ENCODE results near the gene ABCA10. TPM values are rescaled to one million over a fixed set of nuclear protein-coding genes. Genes with fewer than 3 reads are reported as not detected.

Gene ABCA10
- total and polyA plus RNA-seq, 2 of the 8 experiments (the other 6 are each of a cell fraction or from before 2014, with no cell fraction given), result not detected

GRCh38 chr17:69117855-69118784, 110.5 kb downstream of the ABCA10 start:
- no peak for FAIRE-seq
- no peak overlapping the region for H2AFZ ChIP-seq (ENCODE audit: low read length)

More at GRCh38 chr17:69117855-69118784, 110.5 kb downstream of the ABCA10 start:
- Histone ChIP-seq H3K36me3 (ENCODE audit: control insufficient read depth in 2 of 4, insufficient read depth in 4 of 4, low read length in 3 of 4) (no peaks in the 10 kb centered on the region), H4K5ac (ENCODE audit: insufficient read length, low read depth, low read length) (no peak overlapping the region), H4K91ac (replicated peaks; ENCODE audit: insufficient read length, low read length) (no peak overlapping the region), H3K23ac (ENCODE audit: insufficient read length) (no peak overlapping the region), H4K8ac (ENCODE audit: extremely low read depth, insufficient read depth, low read length) (no peak overlapping the region), H4K20me1 (replicated peaks in 1 of 2; ENCODE audit: control insufficient read depth in 1 of 2, insufficient read depth in 2 of 2, low read length in 2 of 2) (no peaks in the 10 kb centered on the region), H3K18ac (ENCODE audit: extremely low read depth, low read length) (no peak overlapping the region), H2BK15ac (ENCODE audit: low read length) (no peak overlapping the region), H3K4me3 (ENCODE audit: extremely low read depth in 1 of 4, insufficient read depth in 2 of 4, low read depth in 3 of 4, low read length in 4 of 4) (no peak overlapping the region), H3K4ac (replicated peaks; ENCODE audit: insufficient read length, low read depth, low read length) (no peak overlapping the region), H3K9ac (replicated peaks in 1 of 4; ENCODE audit: extremely low read depth in 1 of 4, low read depth in 3 of 4, low read length in 3 of 4) (no peak overlapping the region), H2BK120ac (replicated peaks; ENCODE audit: low read depth, low read length) (no peak overlapping the region), H2BK12ac (ENCODE audit: low read depth, low read length) (no peak overlapping the region), H3K79me1 (ENCODE audit: low read depth, low read length) (no peaks in the 10 kb centered on the region), H3K4me1 (replicated peaks in 1 of 4; ENCODE audit: control insufficient read depth in 3 of 4, insufficient read depth in 4 of 4, low read length in 3 of 4) (no peaks in the 10 kb centered on the region), H3K79me2 (ENCODE audit: control insufficient read depth in 1 of 2, insufficient read depth in 2 of 2, low read length in 2 of 2) (no peaks in the 10 kb centered on the region), H3K56ac (replicated peaks; ENCODE audit: insufficient read length, low read depth, low read length) (no peak overlapping the region), H3K14ac (ENCODE audit: insufficient read length) (no peak overlapping the region), H3K4me2 (ENCODE audit: insufficient read depth in 1 of 2, low read depth in 2 of 2, low read length in 2 of 2) (no peak overlapping the region), H3K27me3 (replicated peaks in 1 of 4; ENCODE audit: control insufficient read depth in 3 of 4, extremely low read depth in 1 of 4, insufficient read depth in 3 of 4, low read length in 3 of 4) (no peaks in the 10 kb centered on the region), H3K23me2 (ENCODE audit: low read depth, low read length) (no peaks in the 10 kb centered on the region; the same call in 1 of the 2 replicates), H2AK5ac (ENCODE audit: low read depth, low read length) (no peak overlapping the region), H2BK5ac (ENCODE audit: low read depth, low read length) (no peak overlapping the region), H3K9me3 (ENCODE audit: insufficient read depth in 2 of 2, low read depth in 1 of 2, low read length in 1 of 2) (no peaks in the 10 kb centered on the region), H3K27ac (ENCODE audit: low read depth, low read length) (no peak overlapping the region), H2BK20ac (ENCODE audit: low read length) (no peak overlapping the region)
- 89% methylated on average over 2 of the region's 2 CpGs; no CpG with 5 or more reads in 1 of the 2 experiments for WGBS, 2 experiments (ENCODE audit: extremely low coverage in 1 of 2, insufficient coverage in 1 of 2, insufficient read length in 1 of 2, insufficient replicate concordance in 2 of 2, low coverage in 1 of 2, low lambda C conversion rate in 2 of 2, missing lambda C conversion rate in 1 of 2)
- POLR2A ChIA-PET (ENCODE audit: partially characterized antibody), result no interaction called here
- no peak for DNase-seq (ENCODE audit: low read depth in 1 of 2, low spot score in 2 of 2)
- TF ChIP-seq KDM1A (IDR thresholded peaks at IDR 0.05; ENCODE audit: borderline replicate concordance, low read length), result no peak
- TF ChIP-seq KDM5A (IDR thresholded peaks at IDR 0.05; ENCODE audit: low read length), result no peak
- TF ChIP-seq TEAD4 (IDR thresholded peaks at IDR 0.05; ENCODE audit: low read depth, low read length), result no peak
- CTCF ChIA-PET (ENCODE audit: partially characterized antibody), result no interaction called here
